ENCODE data around the gene GPR15. TPM values are rescaled to one million over a fixed set of nuclear protein-coding genes. Genes with fewer than 3 reads are reported as not detected.

The GPR15 gene
- total RNA-seq, 2 donors from 2014 or later, result not detected

DNA sequence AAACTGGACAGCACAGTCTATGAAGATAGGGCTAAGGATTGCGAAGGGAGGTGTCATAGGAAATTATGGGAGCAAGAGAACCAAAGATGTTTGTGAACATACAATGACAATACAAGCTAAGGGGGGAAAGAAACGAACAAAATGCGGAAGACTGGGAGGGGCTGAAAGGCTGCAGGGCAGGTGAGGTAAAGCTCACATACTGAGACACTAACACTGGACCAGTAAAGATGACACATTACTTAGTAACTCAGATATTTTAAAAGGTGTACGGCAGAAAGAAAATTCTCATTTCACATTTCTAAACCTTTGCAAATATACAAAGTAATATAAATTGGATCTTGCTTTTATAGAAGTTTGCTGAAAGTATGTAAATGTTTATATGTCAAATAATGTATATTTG lies 19.2 kb upstream of the GPR15 start:
- no peak overlapping the region for H3K27ac ChIP-seq
- ATAC-seq (no peak), DNase-seq (no peak)
- no peak for TF ChIP-seq POLR2A (IDR thresholded peaks at IDR 0.05)
- TF ChIP-seq, protein P1, sequence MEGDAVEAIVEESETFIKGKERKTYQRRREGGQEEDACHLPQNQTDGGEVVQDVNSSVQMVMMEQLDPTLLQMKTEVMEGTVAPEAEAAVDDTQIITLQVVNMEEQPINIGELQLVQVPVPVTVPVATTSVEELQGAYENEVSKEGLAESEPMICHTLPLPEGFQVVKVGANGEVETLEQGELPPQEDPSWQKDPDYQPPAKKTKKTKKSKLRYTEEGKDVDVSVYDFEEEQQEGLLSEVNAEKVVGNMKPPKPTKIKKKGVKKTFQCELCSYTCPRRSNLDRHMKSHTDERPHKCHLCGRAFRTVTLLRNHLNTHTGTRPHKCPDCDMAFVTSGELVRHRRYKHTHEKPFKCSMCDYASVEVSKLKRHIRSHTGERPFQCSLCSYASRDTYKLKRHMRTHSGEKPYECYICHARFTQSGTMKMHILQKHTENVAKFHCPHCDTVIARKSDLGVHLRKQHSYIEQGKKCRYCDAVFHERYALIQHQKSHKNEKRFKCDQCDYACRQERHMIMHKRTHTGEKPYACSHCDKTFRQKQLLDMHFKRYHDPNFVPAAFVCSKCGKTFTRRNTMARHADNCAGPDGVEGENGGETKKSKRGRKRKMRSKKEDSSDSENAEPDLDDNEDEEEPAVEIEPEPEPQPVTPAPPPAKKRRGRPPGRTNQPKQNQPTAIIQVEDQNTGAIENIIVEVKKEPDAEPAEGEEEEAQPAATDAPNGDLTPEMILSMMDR (IDR thresholded peaks at IDR 0.05), result no peak
- H3K27me3 ChIP-seq, result no peaks in the 10 kb centered on the region
- H3K4me3 ChIP-seq, result no peak overlapping the region
- no peaks in the 10 kb centered on the region for H3K4me1 ChIP-seq
- peaks cover 0 to 10% of the 10 kb centered on the region in 2 donors for H3K36me3 ChIP-seq (replicated peaks in 1 of 2; ENCODE audit: insufficient read depth in 1 of 2, low read depth in 2 of 2)
- H3K9me3 ChIP-seq, result no peaks in the 10 kb centered on the region
- intact Hi-C loops (cut with DNase I), result no loop called here
- 86 to 96% methylated on average over 4 of the region's 4 CpGs for WGBS, 2 donors

DNA sequence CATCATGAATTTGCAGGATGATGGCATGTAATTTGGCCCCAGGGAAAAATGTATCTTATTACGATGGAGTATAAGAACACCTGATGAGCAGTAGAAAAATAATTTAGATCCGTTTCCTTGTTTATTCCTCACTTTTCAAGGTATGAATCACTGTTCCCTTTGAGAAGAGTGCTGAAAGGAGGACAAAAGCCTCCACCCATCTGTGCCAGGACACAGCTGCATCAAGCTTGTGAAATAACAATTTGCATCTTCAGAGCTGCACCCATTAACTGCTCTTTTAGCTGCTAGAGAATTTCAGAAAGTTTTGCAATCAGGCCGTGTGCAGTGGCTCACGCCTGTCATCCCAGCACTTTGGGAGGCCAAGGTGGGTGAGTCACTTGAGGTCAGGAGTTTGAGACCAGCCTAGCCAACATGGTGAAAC lies 18.7 kb upstream of the GPR15 start:
- ATAC-seq, result no peak
- Histone ChIP-seq H3K4me1 (no peaks in the 10 kb centered on the region), H3K27me3 (no peaks in the 10 kb centered on the region), H3K9me3 (no peaks in the 10 kb centered on the region), H3K4me3 (no peak overlapping the region), H3K36me3 (replicated peaks in 1 of 2; ENCODE audit: insufficient read depth in 1 of 2, low read depth in 2 of 2) (peaks cover 0 to 10% of the 10 kb centered on the region in 2 donors), H3K27ac (no peak overlapping the region)
- no peak for TF ChIP-seq POLR2A (IDR thresholded peaks at IDR 0.05)
- TF ChIP-seq, protein P1 (IDR thresholded peaks at IDR 0.05), result no peak
- no peak for DNase-seq
- WGBS, 2 donors, result 70 to 82% methylated on average over 4 of the region's 4 CpGs
- intact Hi-C loops (cut with DNase I), result no loop called here

DNA sequence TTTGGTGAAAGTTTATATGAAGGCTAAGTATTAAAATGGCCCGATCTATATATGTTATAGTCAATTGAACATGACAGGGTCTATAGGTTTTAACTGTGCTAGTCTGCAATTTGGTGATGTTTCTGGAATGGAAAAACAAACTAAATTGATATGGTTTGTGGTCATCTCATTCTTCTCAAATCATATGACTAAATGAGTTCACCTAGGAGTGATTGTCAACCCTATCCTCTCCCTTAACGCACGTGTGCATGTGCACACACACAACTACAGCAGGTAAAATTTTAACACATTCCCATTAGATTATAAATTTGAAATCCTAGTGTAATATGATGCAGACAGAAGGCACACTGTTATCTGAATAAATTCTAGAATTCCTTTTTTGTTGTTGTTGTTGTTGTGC lies 18.0 kb upstream of the GPR15 start:
- no peak for ATAC-seq
- Histone ChIP-seq H3K27ac (no peak overlapping the region), H3K4me3 (no peak overlapping the region), H3K36me3 (replicated peaks in 1 of 2; ENCODE audit: insufficient read depth in 1 of 2, low read depth in 2 of 2) (peaks cover 0 to 10% of the 10 kb centered on the region in 2 donors), H3K4me1 (no peaks in the 10 kb centered on the region), H3K9me3 (no peaks in the 10 kb centered on the region), H3K27me3 (no peaks in the 10 kb centered on the region)
- 97 to 98% methylated on average over 3 of the region's 3 CpGs for WGBS, 2 donors
- intact Hi-C loops (cut with DNase I), result no loop called here
- TF ChIP-seq POLR2A (IDR thresholded peaks at IDR 0.05), result no peak
- TF ChIP-seq, protein P1 (IDR thresholded peaks at IDR 0.05), result no peak
- DNase-seq, result no peak

DNA sequence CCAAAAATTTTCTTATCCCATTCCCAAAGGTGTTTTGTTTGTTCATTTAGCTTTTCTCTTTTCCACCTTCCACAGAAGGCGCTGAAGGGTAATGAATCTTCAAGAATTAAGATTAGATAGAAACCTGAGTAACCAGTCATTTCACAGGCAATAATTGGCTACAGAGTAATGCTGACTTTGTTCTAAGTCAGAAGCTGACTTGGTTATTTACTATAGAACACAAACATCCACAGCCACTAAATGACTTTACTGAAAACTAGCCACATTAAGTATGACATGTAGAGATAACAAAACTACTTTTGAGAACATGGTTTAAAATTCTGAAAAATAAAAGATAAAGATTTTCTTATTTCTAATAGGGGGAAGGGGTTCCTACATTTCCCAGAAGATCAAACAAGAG lies 16.8 kb upstream of the GPR15 start:
- intact Hi-C loops (cut with DNase I), result no loop called here
- H3K4me3 ChIP-seq, result no peak overlapping the region
- H3K27ac ChIP-seq, result no peak overlapping the region
- TF ChIP-seq, protein P1 (IDR thresholded peaks at IDR 0.05), result no peak
- TF ChIP-seq POLR2A (IDR thresholded peaks at IDR 0.05), result no peak
- peaks cover 0 to 10% of the 10 kb centered on the region in 2 donors for H3K36me3 ChIP-seq (replicated peaks in 1 of 2; ENCODE audit: insufficient read depth in 1 of 2, low read depth in 2 of 2)
- no peaks in the 10 kb centered on the region for H3K9me3 ChIP-seq
- H3K4me1 ChIP-seq, result no peaks in the 10 kb centered on the region
- no peak for DNase-seq
- H3K27me3 ChIP-seq, result no peaks in the 10 kb centered on the region
- ATAC-seq, result no peak
- WGBS, 2 donors, result 87 to 95% methylated on average over 1 of the region's 1 CpG

DNA sequence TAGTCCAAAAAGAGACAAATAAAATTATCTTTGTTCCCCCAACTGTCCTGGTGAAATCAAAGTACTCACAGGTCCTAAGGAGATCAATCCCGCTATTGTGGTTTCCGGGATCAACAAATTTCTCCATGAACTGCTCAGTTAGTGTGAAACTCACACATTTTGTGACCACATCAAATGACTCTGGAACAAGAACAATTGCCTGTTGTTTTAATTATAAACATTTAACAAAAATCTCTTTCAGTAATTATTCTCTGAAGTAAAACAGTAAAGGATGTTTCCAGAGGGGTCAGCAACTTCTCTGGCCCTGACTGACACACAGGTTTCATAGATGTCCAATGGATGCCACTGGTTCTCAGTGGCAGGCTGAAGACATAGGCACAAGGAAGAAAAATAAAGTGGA lies 13.0 kb upstream of the GPR15 start:
- peaks cover 0 to 10% of the 10 kb centered on the region in 2 donors for H3K36me3 ChIP-seq (replicated peaks in 1 of 2; ENCODE audit: insufficient read depth in 1 of 2, low read depth in 2 of 2)
- ATAC-seq, result no peak
- TF ChIP-seq POLR2A (IDR thresholded peaks at IDR 0.05), result no peak
- TF ChIP-seq, protein P1 (IDR thresholded peaks at IDR 0.05), result no peak
- no peak for DNase-seq
- peaks cover 10% of the 10 kb centered on the region for H3K4me1 ChIP-seq
- no peak overlapping the region for H3K4me3 ChIP-seq
- H3K27ac ChIP-seq, result no peak overlapping the region
- no peaks in the 10 kb centered on the region for H3K9me3 ChIP-seq
- no peaks in the 10 kb centered on the region for H3K27me3 ChIP-seq
- 91 to 97% methylated on average over 2 of the region's 2 CpGs for WGBS, 2 donors
- intact Hi-C loops (cut with DNase I), result no loop called here
